Measurements from ENCODE around the gene PRMT1. TPM values are rescaled to one million over a fixed set of nuclear protein-coding genes. Genes with fewer than 3 reads are reported as not detected.
"Not testable (repeated sequence)": the region's sequence is repeated elsewhere in the genome, so short reads cannot be mapped to it uniquely, and the experiment has no call there.

PRMT1 gene
- total RNA-seq, 1 donor from 2014 or later = 186 TPM

- intact Hi-C loops (cut with micrococcal nuclease) = no loop called here
Observed at GRCh38 chr19:49713236-49713845, 36.3 kb downstream of the PRMT1 start.

- intact Hi-C loops (cut with micrococcal nuclease) = loop anchor here (2.0 kb wide), 1 partner anchor 73 kb away; the partner anchor contains the start of gene SCAF1
Observed at GRCh38 chr19:49716154-49716553, 39.1 kb downstream of the PRMT1 start.

- intact Hi-C loops (cut with micrococcal nuclease) = no loop called here
Observed at GRCh38 chr19:49718511-49718910, 41.4 kb downstream of the PRMT1 start.

GRCh38 chr19:49718991-49719390 is 41.9 kb downstream of the PRMT1 start:
- intact Hi-C loops (cut with micrococcal nuclease) = no loop called here

GRCh38 chr19:49719420-49719819 is 42.3 kb downstream of the PRMT1 start:
- intact Hi-C loops (cut with micrococcal nuclease) = not testable (repeated sequence)

GRCh38 chr19:49727217-49728030 is 50.4 kb downstream of the PRMT1 start:
- intact Hi-C loops (cut with micrococcal nuclease) = no loop called here

- intact Hi-C loops (cut with micrococcal nuclease) = no loop called here
Observed at GRCh38 chr19:49730166-49730565, 53.1 kb downstream of the PRMT1 start.

Other genes with a start within 250 kb of the PRMT1 start
- 0.07 and 0.15 TPM in 2 replicates for gene SLC17A7, start 235.7 kb upstream of the PRMT1 start, total RNA-seq
- 136 TPM in 2 replicates for gene PIH1D1, start 225.5 kb upstream of the PRMT1 start, total RNA-seq
- gene ALDH16A1, start 224.0 kb upstream of the PRMT1 start, total RNA-seq = 33.7 and 34.2 TPM in 2 replicates
- 319 and 325 TPM in 2 replicates for gene FLT3LG, start 203.1 kb upstream of the PRMT1 start, total RNA-seq
- gene RPL13A, start 189.7 kb upstream of the PRMT1 start, total RNA-seq = 2,098 and 2,177 TPM in 2 replicates
- gene RPS11, start 180.8 kb upstream of the PRMT1 start, total RNA-seq = 1,814 and 1,819 TPM in 2 replicates
- gene FCGRT, start 164.6 kb upstream of the PRMT1 start, total RNA-seq = 10.1 and 11.0 TPM in 2 replicates
- gene RCN3, start 149.3 kb upstream of the PRMT1 start, total RNA-seq = 1.9 and 2.0 TPM in 2 replicates
- gene NOSIP, start 96.7 kb upstream of the PRMT1 start, total RNA-seq = 214 and 215 TPM in 2 replicates
- 0.88 and 1.4 TPM in 2 replicates for gene PRRG2, start 96.0 kb upstream of the PRMT1 start, total RNA-seq
- gene PRR12, start 86.1 kb upstream of the PRMT1 start, total RNA-seq = 41.8 and 42.2 TPM in 2 replicates
- gene RRAS, start 37.1 kb upstream of the PRMT1 start, total RNA-seq = 12.0 and 13.0 TPM in 2 replicates
- gene SCAF1, start 35.1 kb upstream of the PRMT1 start, total RNA-seq = 72.1 and 73.2 TPM in 2 replicates
- gene IRF3, start 11.4 kb upstream of the PRMT1 start, total RNA-seq = 151 and 158 TPM in 2 replicates
- gene BCL2L12, start 11.3 kb upstream of the PRMT1 start, total RNA-seq = 58.4 and 62.9 TPM in 2 replicates
- gene ADM5, start 12.3 kb downstream of the PRMT1 start, total RNA-seq = 3.9 and 4.4 TPM in 2 replicates
- 4.3 and 5.1 TPM in 2 replicates for gene CPT1C, start 13.8 kb downstream of the PRMT1 start, total RNA-seq
- 3.5 and 4.0 TPM in 2 replicates for gene TSKS, start 86.0 kb downstream of the PRMT1 start, total RNA-seq
- gene AP2A1, start 89.7 kb downstream of the PRMT1 start, total RNA-seq = 72.1 and 74.0 TPM in 2 replicates
- gene FUZ, start 136.0 kb downstream of the PRMT1 start, total RNA-seq = 10.0 and 11.7 TPM in 2 replicates
- gene MED25, start 141.0 kb downstream of the PRMT1 start, total RNA-seq = 57.8 and 59.5 TPM in 2 replicates
- 77.9 and 85.2 TPM in 2 replicates for gene PTOV1, start 173.9 kb downstream of the PRMT1 start, total RNA-seq
- gene PNKP, start 190.3 kb downstream of the PRMT1 start, total RNA-seq = 178 and 185 TPM in 2 replicates
- gene AKT1S1, start 200.1 kb downstream of the PRMT1 start, total RNA-seq = 20.1 and 20.4 TPM in 2 replicates
- 41.2 and 46.3 TPM in 2 replicates for gene TBC1D17, start 200.4 kb downstream of the PRMT1 start, total RNA-seq
- 10.3 and 10.4 TPM in 2 replicates for gene IL4I1, start 219.6 kb downstream of the PRMT1 start, total RNA-seq

Data from T-helper 1 cell treated with Interleukin-12 subunit alpha and Interleukin-12 subunit beta and Interleukin-4 antibody, amounts not matched to agents 30 ng/mL and 1 ng/mL, for 36 hours (primary cell).